GM12878 (cell line): ENCODE measurements around the gene ALKBH8. TPM values are rescaled to one million over a fixed set of nuclear protein-coding genes. Genes with fewer than 3 reads are reported as not detected.

Source experiments
- BHLHE40 ChIP-seq, 2 experiments: fragments of 450-650 bp in 1 of 2; IDR thresholded peaks; 2 replicates each; pipeline ENCODE4 v1.6.1; 2011 to 2017; ENCODE audit warnings: low read depth in 2 of 2, borderline replicate concordance in 1 of 2, improper control_type of control experiment in 1 of 2, low read length in 1 of 2, mild to moderate bottlenecking in 1 of 2
- CBX5 ChIP-seq: sonication (generic); IDR thresholded peaks from 2 replicates; pipeline ENCODE4 v1.6.1; 2016; ENCODE audit warnings: low read depth, moderate library complexity, mild to moderate bottlenecking, inconsistent platforms
- CEBPB ChIP-seq, 2 experiments: fragments of 150-350 bp in 1 of 2; IDR thresholded peaks; 2 replicates each; pipeline ENCODE4 v1.6.1; 2012 to 2014; ENCODE audit warnings: low read depth in 2 of 2, low read length in 2 of 2, borderline replicate concordance in 1 of 2, inconsistent platforms in 1 of 2
- CHD2 ChIP-seq: IDR thresholded peaks from 2 replicates; pipeline ENCODE4 v1.6.1; 2011; ENCODE audit warnings: low read depth, low read length, improper control_type of control experiment, borderline replicate concordance
- ETV6 ChIP-seq, 2 experiments: fragments of 450-650 bp in 1 of 2; IDR thresholded peaks in 1 of 2; conservative IDR thresholded peaks in 1 of 2; 2 replicates each; pipeline ENCODE4 v1.6.1; 2014; ENCODE audit warnings: antibody characterized with exemption in 1 of 2, borderline replicate concordance in 1 of 2, low read depth in 1 of 2, mild to moderate bottlenecking in 1 of 2, moderate library complexity in 1 of 2
- GATAD2B ChIP-seq: fragments of 450-650 bp; conservative IDR thresholded peaks from 2 replicates; pipeline ENCODE4 v1.6.1; 2017; ENCODE audit warnings: low read depth, mild to moderate bottlenecking, moderate library complexity
- HDAC6 ChIP-seq: fragments of 200-600 bp; sonication (generic); IDR thresholded peaks from one replicate; pipeline ENCODE4 v1.8.0; 2017; ENCODE audit warnings: antibody characterized with exemption; ENCODE audit not compliant: unreplicated experiment
- MEF2A ChIP-seq: IDR thresholded peaks from 2 replicates; pipeline ENCODE4 v1.6.1; 2011; ENCODE audit warnings: low read depth, mild to moderate bottlenecking, low read length, moderate library complexity; ENCODE audit not compliant: insufficient read depth
- POLR2A ChIP-seq: IDR thresholded peaks from 2 replicates; pipeline ENCODE4 v1.6.1; 2011; ENCODE audit warnings: low read depth, mild to moderate bottlenecking, low read length
- POLR2AphosphoS2 ChIP-seq: IDR thresholded peaks from 2 replicates; pipeline ENCODE4 v1.6.1; 2011; ENCODE audit warnings: low read depth, mild to moderate bottlenecking, low read length, improper control_type of control experiment, moderate library complexity
- SIX5 ChIP-seq: IDR thresholded peaks from 2 replicates; pipeline ENCODE4 v1.6.1; 2011; ENCODE audit warnings: mild to moderate bottlenecking, low read depth, low read length, moderate library complexity; ENCODE audit not compliant: severe bottlenecking
- SMAD5 ChIP-seq: IDR thresholded peaks from 2 replicates; pipeline ENCODE4 v1.6.1; 2016; ENCODE audit warnings: antibody characterized with exemption, low read depth
- SP1 ChIP-seq: IDR thresholded peaks from one replicate; pipeline ENCODE4 v1.6.1; 2011; ENCODE audit warnings: low read depth, low read length
- TARDBP ChIP-seq: IDR thresholded peaks from 2 replicates; pipeline ENCODE4 v1.6.1; 2016; ENCODE audit warnings: borderline replicate concordance
- TCF12 ChIP-seq: IDR thresholded peaks from 2 replicates; pipeline ENCODE4 v1.6.1; 2011; ENCODE audit warnings: low read depth, mild to moderate bottlenecking, low read length
- ZNF274 ChIP-seq: IDR thresholded peaks from one replicate; pipeline ENCODE4 v1.8.0; 2011; ENCODE audit not compliant: insufficient read length, insufficient read depth
- ZSCAN29 ChIP-seq: fragments of 450-650 bp; IDR thresholded peaks from 2 replicates; pipeline ENCODE4 v1.6.1; 2017; ENCODE audit warnings: mild to moderate bottlenecking, moderate library complexity
- polyA plus RNA-seq, 11 experiments: library from polyadenylated mRNA; depleted of rRNA in 4 of 11; unstranded in 6 of 11; stranded (reverse) in 5 of 11; fragments of >200 nt; fragmentation: Nextera tagmentation in 4 of 11; fragmentation: Illumina TruSeq in 1 of 11; extraction: Ambion mirVana in 4 of 11; extraction: Trizol in 1 of 11; gene quantifications; 1 replicate in 1 of 11; 2 replicates in 10 of 11; pipeline versions ENCODE4 v1.2.1 to v1.2.3, GENCODE V29; 2011 to 2016; ENCODE audit warnings: inconsistent platforms in 2 of 11, missing spikeins in 2 of 11, low read depth in 1 of 11
- total RNA-seq, 4 experiments: library from RNA; depleted of rRNA in 3 of 4; stranded (reverse); fragments of >200 nt in 3 of 4; fragmentation: Illumina TruSeq in 1 of 4; extraction: Trizol in 1 of 4; gene quantifications; 2 replicates each; pipeline versions ENCODE4 v1.2.1 to v1.2.3, GENCODE V29; 2013 to 2021
- TF ChIP-seq, protein P1 (sequence below): fragments of 450-650 bp; conservative IDR thresholded peaks from 2 replicates; pipeline ENCODE4 v1.6.1; 2017; ENCODE audit warnings: mild to moderate bottlenecking, moderate library complexity
- TF ChIP-seq, protein P2 (sequence below): fragments of 450-650 bp; IDR thresholded peaks from 2 replicates; pipeline ENCODE4 v1.6.1; 2018; ENCODE audit warnings: mild to moderate bottlenecking, low read depth, moderate library complexity; ENCODE audit not compliant: partially characterized antibody
- TF ChIP-seq, protein P3 (sequence below): IDR thresholded peaks from 2 replicates; pipeline ENCODE4 v1.6.1; 2011; ENCODE audit warnings: mild to moderate bottlenecking, low read depth, low read length, moderate library complexity; ENCODE audit not compliant: insufficient replicate concordance
- TF ChIP-seq, protein P4 (sequence below), 3 experiments: IDR thresholded peaks in 2 of 3; conservative IDR thresholded peaks in 1 of 3; 2 replicates each; pipeline ENCODE4 v1.5.1; 2011; ENCODE audit warnings: low read depth in 3 of 3, low read length in 3 of 3, mild to moderate bottlenecking in 3 of 3, control low read depth in 2 of 3, moderate library complexity in 2 of 3, inconsistent platforms in 1 of 3, mixed read lengths in 1 of 3; ENCODE audit not compliant: control insufficient read depth in 2 of 3, insufficient read depth in 1 of 3; ENCODE audit errors: extremely low read depth in 1 of 3

Gene ALKBH8
- total and polyA plus RNA-seq, 10 of the 15 experiments (the other 5 are each of a cell fraction or from before 2014, with no cell fraction given), result 4.6 to 13.1 (median 9.5) TPM

DNA sequence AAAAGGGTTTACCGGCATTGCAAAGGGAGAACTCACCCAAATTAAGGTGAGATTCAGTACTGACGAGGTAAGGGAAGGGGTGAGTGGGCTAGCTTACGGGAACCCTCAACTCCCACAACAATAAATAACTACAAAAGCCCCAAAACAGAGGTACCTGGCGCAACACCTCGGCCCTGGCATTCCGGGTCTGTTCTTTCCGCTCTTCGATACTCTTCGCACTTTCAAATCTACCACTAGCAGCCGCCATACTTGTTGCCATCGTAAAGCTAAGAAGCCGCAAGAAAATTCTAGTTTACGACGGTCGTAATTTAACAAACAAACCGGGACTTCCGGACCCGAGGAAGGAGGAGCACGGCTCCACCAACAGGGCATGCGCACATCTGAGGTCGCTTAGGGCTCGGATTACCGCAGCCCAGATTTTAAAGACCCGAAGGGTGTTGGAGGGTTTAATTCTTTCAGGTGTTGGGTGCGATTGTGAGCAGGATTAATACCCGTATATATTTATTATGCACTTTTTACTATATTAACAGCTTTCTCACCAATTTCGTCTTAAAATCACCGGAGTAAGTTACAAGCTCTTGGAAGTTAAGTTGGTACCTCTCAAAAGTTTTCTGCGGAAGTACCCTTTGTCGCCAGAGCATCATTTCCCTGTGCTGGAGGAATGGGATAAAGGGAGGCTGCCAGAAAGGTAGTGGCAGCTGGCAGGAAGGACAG is 107.8 kb downstream of the ALKBH8 start, which contains the start of gene CWF19L2 (continued):
- TF ChIP-seq, protein P1, sequence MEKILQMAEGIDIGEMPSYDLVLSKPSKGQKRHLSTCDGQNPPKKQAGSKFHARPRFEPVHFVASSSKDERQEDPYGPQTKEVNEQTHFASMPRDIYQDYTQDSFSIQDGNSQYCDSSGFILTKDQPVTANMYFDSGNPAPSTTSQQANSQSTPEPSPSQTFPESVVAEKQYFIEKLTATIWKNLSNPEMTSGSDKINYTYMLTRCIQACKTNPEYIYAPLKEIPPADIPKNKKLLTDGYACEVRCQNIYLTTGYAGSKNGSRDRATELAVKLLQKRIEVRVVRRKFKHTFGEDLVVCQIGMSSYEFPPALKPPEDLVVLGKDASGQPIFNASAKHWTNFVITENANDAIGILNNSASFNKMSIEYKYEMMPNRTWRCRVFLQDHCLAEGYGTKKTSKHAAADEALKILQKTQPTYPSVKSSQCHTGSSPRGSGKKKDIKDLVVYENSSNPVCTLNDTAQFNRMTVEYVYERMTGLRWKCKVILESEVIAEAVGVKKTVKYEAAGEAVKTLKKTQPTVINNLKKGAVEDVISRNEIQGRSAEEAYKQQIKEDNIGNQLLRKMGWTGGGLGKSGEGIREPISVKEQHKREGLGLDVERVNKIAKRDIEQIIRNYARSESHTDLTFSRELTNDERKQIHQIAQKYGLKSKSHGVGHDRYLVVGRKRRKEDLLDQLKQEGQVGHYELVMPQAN, result peak; percentile 87
- TF ChIP-seq POLR2A (peak; percentile 82), ZSCAN29 (no peak), CHD2 (no peak), CBX5 (peak; percentile 70; the same call in 1 of the 2 replicates), TCF12 (0 out of 2 replicates have a peak, but pooled peaks have one; percentile 19), CEBPB (IDR thresholded peaks at IDR 0.05; ENCODE audit: borderline replicate concordance in 1 of 2, low read depth in 2 of 2, low read length in 2 of 2) (no peak), BHLHE40 (IDR thresholded peaks at IDR 0.05; ENCODE audit: borderline replicate concordance in 1 of 2, low read depth in 2 of 2, low read length in 1 of 2) (0 out of 4 replicates have a peak, but pooled peaks of 1 of the 2 experiments have one; percentile 13), SMAD5 (peak; percentile 72; the same call in 1 of the 2 replicates), SIX5 (peak; percentile 55), SP1 (no peak), GATAD2B (no peak), MEF2A (no peak), TARDBP (0 out of 2 replicates have a peak, but pooled peaks have one; percentile 34), ETV6 (conservative IDR thresholded peaks at IDR 0.05 in 1 of 2, IDR thresholded peaks at IDR 0.05 in 1 of 2; ENCODE audit: borderline replicate concordance in 1 of 2, low read depth in 1 of 2) (no peak), POLR2AphosphoS2 (peak; percentile 78; the same call in 1 of the 2 replicates), HDAC6 (no peak), ZNF274 (no peak)
- TF ChIP-seq, protein P2, sequence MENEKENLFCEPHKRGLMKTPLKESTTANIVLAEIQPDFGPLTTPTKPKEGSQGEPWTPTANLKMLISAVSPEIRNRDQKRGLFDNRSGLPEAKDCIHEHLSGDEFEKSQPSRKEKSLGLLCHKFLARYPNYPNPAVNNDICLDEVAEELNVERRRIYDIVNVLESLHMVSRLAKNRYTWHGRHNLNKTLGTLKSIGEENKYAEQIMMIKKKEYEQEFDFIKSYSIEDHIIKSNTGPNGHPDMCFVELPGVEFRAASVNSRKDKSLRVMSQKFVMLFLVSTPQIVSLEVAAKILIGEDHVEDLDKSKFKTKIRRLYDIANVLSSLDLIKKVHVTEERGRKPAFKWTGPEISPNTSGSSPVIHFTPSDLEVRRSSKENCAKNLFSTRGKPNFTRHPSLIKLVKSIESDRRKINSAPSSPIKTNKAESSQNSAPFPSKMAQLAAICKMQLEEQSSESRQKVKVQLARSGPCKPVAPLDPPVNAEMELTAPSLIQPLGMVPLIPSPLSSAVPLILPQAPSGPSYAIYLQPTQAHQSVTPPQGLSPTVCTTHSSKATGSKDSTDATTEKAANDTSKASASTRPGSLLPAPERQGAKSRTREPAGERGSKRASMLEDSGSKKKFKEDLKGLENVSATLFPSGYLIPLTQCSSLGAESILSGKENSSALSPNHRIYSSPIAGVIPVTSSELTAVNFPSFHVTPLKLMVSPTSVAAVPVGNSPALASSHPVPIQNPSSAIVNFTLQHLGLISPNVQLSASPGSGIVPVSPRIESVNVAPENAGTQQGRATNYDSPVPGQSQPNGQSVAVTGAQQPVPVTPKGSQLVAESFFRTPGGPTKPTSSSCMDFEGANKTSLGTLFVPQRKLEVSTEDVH, result peak; percentile 50
- TF ChIP-seq, protein P3, sequence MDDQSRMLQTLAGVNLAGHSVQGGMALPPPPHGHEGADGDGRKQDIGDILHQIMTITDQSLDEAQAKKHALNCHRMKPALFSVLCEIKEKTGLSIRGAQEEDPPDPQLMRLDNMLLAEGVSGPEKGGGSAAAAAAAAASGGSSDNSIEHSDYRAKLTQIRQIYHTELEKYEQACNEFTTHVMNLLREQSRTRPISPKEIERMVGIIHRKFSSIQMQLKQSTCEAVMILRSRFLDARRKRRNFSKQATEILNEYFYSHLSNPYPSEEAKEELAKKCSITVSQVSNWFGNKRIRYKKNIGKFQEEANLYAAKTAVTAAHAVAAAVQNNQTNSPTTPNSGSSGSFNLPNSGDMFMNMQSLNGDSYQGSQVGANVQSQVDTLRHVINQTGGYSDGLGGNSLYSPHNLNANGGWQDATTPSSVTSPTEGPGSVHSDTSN, result no peak
- TF ChIP-seq, protein P4, sequence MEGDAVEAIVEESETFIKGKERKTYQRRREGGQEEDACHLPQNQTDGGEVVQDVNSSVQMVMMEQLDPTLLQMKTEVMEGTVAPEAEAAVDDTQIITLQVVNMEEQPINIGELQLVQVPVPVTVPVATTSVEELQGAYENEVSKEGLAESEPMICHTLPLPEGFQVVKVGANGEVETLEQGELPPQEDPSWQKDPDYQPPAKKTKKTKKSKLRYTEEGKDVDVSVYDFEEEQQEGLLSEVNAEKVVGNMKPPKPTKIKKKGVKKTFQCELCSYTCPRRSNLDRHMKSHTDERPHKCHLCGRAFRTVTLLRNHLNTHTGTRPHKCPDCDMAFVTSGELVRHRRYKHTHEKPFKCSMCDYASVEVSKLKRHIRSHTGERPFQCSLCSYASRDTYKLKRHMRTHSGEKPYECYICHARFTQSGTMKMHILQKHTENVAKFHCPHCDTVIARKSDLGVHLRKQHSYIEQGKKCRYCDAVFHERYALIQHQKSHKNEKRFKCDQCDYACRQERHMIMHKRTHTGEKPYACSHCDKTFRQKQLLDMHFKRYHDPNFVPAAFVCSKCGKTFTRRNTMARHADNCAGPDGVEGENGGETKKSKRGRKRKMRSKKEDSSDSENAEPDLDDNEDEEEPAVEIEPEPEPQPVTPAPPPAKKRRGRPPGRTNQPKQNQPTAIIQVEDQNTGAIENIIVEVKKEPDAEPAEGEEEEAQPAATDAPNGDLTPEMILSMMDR (IDR thresholded peaks at IDR 0.05 in 2 of 3, conservative IDR thresholded peaks at IDR 0.05 in 1 of 3; ENCODE audit: control insufficient read depth in 2 of 3, extremely low read depth in 1 of 3, insufficient read depth in 1 of 3, low read depth in 3 of 3, low read length in 3 of 3), result no peak
